NCI-H146 treated with DMSO at 0.1 percent for 48 hours (cell line): ENCODE measurements around the gene MACROD2.
"Not testable (repeated sequence)": the region's sequence is repeated elsewhere in the genome, so short reads cannot be mapped to it uniquely, and the experiment has no call there.

Experiments used
- DNase-seq: peaks from one replicate; lab custom pipeline; 2025; ENCODE audit not compliant: unreplicated experiment; lab: John Stamatoyannopoulos, UW

The MACROD2 gene

DNA sequence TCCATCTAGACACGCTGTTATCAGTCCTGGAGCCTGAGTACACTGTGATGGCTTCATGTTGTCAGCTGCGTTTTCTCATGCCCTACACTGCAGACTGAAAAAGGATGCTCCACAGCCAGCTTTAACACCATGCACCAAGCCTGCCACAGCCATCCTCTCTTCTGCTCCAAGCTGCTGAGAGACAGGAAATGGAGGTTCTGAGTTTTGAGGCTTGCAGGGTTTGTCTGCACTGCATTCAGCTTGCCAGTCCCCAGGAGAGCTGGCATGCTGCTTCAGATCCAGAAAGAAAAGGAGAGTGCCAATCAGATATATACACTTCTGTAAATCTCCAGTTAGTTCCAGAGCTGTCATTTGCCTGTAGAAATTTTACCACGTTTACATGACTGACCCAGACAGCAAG lies 892.8 kb downstream of the MACROD2 start:
- DNase-seq = no peak

DNA sequence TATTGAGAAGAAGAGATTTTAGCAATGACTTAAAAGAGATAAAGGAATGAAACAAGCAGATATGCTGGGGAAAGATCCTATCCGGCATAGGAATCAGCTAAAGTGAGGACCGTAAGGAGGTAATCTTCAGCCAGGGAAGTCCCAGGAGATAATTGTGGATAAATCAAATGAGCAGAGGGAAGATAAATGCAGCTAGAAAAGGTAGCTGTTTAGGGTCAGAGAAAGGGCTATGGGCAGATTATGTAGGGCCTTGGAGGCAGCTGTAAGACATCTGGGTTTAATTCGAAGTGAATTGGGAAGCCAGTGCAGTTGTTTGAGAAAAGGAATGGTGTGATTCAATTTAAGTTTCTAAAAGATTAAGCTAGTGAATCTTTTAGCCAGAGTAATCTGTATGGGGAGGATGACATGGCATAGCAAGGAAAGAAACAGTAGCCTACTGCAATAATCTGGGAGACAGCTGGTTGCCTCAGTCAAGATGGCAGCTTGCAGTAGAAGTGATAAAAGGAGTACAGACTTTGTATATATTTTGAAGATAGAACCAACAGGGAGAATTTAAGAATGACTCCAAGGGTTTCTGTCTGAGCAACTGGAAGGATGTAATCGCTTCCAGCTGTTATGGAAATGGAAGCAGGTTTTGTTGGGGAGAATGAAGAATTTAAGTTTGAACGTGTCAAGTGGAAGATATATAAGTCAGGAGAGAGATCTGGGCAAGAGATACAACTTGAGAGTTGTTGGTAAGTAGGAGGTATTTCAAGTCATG lies 894.4 kb downstream of the MACROD2 start:
- DNase-seq = no peak

DNA sequence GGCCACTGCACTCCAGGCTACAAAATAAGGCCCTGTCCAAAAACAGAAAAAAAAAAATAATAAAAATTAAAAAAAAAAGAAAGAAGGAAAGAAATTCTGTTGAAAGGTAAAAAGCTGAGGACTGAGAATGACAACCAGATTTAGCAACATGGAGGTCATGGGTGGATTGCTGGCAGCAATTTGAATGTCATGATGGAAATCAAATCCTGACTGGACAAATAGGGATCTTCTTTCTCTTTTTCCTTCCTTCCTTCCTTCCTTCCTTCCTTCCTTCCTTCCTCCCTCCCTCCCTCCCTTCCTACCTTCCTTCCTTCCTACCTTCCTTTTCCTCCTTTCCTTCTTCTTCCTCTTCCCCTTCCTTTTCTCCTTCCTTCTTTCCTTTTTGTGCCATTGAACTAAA lies 895.4 kb downstream of the MACROD2 start:
- no peak for DNase-seq

DNA sequence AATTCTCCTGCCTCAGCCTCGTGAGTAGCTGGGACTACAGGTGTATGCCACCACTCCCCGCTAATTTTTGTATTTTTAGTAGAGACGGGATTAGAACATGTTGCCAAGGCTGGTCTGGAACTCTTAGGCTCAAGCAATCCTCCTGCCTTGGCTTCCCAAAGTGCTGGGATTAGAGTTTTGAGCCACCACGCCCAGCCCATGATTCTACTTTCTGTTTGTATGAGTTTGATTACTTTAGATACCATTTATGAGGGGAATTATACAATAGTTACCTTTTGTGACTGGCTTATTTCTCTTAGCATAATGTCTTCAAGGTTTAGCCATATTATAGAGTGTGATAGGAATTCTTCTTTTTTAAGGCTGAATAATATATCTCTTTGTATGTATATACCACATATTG lies 897.5 kb downstream of the MACROD2 start:
- no peak for DNase-seq

DNA sequence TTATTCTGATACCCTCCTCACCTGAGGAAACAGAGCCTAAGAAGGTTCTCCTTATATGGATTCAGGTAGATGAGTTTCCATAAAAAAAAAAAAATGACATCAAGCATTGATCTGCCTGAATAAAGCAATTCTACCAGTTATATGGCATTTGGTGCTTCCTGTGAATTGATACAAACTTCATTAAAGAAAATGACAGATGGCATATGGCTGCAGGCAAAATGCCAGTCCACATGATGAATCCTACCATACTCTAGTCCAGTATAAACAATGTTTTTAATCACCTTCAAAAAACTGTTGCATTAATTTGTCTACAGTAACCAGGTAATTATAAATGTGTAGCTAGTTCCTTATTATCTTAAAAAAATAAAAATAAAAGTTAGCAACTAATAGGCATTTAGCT lies 901.3 kb downstream of the MACROD2 start:
- DNase-seq = no peak

DNA sequence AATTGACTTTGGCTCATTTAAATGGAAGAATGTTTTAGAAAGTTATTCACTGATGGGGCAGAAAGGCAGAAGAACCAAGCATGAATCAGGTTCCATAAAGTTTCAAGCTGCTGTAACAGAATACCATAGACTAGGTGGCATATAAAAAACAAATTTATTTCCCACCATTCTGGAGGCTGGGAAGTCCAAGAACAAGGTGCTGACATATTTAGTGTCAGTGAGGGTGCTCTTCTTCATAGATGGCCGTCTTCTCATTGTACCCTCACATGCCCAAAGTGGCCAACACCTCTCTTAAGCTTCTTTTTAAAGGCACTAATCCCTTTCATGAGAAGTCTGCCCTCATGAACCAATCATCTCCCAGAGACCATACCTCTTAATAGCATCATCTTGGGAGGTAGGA lies 902.3 kb downstream of the MACROD2 start:
- DNase-seq = no peak

DNA sequence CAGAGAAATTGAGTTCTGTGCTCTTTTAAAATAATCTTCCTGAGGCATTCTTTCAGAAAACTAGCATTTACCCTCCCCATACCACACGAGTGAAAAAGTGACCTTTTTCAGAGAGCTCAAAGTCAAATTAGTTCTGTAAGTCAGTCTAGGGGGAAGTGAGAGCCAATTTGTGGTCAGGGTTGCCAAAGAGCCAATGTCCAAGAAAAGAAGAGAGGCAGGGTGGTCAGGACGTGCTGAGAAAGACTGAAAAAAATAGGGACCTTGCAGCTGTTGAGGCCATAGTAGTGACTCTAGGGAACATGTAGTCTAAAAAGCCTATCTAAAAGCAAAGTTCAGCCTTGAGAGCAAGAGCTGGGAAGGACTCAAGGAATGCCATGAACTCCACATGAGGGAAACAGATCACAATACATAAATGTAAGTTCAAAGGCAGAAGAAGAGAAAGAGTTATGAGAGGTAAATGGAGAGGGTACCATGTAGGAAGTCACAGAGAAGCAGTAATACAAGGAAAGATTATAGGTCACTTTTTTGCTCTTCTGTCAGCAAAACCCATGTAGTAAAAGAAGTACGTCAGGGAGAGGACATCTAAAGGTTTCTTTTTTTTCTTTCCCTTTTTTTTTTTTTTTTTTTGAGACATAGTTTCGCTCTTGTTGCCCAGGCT lies 907.2 kb downstream of the MACROD2 start:
- no peak for DNase-seq

DNA sequence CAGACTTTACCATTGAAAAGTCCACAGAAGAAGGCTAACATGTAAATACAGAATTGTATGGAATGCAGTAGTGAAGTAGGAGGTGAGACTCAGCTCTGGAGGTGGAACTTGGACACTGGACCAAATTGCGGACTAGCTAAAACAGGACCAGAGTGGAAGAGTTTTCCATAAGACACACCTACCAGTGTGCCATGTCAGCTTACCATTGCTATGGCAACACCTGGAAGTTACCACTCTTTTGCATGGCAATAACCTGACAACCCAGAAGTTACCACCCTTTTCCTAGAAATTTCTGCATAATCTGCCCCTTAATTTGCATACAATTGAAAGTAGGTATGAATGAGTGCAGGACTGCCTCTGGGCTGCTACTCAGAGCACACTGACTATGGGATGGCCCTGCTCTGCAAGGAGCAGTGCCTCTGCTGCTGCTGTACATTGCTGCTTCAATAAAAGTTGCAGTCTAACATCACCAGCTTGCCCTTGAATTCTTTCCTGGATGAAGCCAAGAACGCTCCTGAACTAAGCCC lies 911.7 kb downstream of the MACROD2 start:
- no peak for DNase-seq

DNA sequence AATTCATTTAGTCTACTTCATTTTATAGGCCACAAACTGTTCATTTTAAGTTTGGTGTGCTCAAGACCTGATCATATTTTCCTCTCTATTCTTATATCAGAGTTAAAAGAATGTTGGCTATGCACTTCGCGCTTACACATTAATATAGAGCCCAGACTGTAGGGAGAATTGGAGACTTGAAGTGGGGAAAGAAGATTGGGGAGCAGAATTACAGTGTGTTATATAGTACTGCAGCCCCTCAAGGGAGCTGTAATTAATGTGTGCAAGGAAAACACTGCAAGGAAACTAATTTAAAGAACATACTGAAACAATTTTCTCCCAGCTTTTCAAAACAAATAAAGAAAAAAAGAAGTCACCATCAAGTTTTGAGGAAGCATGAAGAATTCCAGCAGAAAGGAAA lies 914.8 kb downstream of the MACROD2 start:
- DNase-seq = no peak

DNA sequence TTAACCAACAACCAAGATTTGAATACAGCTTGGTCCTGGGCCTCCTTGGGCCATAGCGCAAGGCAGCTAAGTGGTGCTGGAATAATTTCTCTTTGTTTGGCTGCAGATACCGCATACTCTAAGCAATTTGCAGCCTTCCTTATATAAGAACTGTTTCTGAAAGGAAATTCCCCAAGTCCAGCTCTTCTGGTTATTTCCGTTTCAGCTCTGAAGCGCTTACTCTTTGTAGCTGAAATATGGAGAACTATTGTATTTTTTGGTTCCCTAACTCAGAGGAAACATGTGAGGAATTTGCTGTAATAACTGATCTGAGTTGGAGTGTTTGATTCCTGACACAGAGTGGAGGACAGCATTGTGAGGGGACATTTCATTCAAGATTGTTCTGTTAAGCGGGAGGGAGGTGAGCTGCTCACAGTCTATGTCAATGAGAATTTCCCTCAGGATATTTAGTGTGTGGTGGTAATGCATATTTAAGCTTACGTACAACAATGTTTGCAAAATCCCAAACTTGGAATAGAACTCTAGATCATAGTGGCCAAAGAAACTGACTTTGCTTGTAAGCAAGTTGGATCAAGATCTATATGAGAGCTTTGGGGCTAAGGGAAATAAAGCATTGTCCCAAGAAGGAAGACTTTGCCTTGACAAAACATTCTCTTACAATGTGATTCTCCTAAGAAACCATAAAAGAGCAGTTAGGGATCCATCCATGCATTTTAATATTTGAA lies 918.7 kb downstream of the MACROD2 start:
- DNase-seq = no peak

DNA sequence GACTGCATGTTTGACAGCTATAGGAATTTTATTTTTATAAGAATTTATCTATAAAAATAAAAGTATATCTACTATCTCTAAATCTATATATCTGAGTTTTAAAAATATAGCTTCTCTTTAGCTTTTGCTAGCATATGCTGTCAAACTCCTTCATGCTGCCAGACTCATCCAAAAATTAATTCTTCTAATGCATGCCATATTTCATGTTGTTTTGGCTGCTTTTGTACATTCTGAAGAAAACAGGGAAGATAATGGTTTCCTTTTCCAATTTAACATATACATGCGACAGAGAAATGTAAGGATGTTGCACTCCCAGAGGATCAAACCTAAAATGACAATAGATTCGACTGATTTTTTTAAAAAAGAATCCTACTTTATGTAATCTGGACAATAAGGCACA lies 919.3 kb downstream of the MACROD2 start:
- DNase-seq = no peak

DNA sequence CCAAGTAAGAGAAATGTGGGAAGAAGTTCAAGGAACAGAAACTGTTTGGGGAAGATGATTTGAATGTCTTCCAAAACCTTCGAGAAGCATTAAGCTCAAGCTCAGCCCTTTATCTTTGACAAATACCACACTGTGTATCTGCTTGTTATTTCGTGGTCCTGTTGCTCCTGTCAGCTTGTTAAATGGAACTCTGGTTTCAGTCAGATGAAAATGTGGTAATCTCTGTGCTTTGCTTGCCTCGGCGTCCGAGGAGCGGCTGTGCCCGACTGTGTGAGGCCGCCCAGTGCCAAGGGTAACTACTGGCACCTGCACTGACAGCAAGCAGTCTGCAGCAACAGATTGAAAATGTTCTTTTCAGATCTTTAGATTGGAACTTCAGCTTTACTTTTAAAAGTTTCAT lies 920.0 kb downstream of the MACROD2 start:
- no peak for DNase-seq

DNA sequence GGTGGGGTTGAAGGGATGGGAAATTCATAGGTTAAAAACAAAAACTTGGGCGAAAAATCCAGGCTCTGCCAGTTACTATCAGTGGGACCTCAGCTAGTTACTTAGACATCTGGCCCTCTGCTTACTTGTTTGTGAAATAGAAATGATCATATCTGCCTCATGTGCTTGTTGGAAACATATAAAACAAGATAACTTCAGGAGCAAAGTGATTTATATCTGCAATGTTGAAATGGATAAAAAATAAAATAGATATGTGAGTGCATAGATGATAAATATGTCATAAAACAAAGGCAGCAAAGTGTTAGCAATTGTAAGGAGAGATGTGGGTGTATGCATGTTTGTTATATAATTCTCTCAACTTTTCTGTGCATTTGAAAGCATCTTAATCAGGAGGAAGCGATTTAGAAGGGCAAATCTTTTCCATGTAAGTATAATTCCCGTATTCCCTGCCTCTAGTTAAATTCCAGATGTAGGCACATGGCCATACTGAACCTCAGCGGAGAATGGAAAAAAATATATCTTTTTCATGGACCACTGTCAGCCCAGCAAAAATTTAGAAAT lies 921.1 kb downstream of the MACROD2 start:
- DNase-seq = no peak

DNA sequence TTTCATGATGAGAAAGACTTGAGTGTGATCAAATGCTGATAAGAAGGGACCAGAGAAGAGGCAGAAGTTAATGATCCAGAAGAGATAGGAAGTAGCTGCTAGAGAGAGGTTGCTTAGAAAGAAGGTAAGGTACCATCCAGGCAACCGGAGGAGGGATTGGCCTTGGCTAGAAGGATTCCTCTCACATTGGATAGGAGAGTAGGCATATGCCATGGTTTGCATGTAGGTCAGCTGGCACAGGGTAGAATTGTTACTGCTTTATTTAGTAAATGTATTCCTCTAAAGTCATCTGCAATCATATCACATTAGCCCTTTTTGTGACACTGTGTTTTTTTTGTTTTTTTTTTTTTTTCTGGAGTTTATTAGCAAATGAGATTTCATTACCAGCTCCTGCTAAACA lies 923.0 kb downstream of the MACROD2 start:
- DNase-seq = no peak

DNA sequence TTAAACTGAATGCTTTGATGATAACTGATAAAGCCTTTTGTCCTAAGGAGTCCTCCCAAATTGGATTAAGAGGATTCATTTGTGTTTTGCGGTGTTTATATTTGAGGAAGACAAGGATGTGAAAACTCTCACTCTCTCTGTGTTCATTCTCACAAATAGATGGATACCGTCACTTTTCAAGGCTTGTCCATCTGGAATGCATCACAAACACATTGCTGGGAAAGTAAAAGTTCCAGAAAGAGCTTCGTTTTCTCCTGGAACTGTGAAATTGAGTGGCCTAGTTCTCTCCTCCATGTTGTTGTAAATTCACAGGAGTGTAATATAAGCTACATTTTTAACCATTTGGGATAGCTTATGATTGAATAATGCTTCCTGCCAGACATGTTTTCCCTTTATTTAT lies 923.7 kb downstream of the MACROD2 start:
- DNase-seq = no peak

DNA sequence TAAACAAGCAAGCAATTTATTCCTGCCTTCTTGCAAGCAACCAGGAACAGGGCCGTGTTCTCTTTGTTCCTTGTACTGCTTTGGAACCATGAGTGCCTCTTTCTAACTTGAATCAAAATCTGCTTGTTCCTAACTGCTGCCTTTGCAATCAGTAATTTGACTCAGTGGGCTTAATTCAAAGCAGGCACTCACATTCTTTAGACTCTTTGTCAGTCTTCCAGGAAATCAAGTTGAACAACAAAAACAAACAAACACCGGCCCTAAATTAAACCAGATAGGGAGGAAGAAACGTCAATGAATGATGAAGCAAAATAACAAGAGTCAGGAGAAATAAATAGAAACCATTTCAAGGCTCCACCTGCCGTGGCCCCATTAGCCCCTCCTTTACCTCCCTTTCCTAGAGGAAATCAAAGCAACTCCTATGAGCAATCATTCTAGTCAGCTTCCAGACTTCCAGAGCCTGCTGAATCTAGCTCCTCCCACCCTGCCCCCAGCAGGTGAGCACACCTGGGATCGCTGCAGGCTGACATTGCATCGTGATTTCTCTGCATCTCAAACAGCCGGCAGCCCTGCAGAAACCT lies 924.3 kb downstream of the MACROD2 start:
- DNase-seq = peak; percentile 89

DNA sequence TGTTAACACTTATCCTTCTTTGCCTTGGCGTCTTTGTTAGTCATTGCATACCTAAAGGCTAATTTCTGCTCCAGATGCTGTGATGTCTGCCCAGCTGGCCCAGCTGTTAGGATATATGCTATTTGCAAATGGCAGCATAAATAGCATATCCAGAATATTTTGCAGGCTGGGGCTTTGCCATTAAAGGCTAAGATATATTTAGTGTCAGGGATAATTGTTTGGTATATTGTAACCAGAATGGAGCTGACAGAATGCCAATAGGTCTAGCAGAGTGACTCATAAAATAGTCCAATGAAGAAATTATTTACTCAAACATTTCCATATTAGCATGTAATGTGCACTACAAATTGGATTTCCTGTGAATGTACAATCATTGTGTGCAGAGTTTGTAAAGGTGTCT lies 926.2 kb downstream of the MACROD2 start:
- DNase-seq = no peak

DNA sequence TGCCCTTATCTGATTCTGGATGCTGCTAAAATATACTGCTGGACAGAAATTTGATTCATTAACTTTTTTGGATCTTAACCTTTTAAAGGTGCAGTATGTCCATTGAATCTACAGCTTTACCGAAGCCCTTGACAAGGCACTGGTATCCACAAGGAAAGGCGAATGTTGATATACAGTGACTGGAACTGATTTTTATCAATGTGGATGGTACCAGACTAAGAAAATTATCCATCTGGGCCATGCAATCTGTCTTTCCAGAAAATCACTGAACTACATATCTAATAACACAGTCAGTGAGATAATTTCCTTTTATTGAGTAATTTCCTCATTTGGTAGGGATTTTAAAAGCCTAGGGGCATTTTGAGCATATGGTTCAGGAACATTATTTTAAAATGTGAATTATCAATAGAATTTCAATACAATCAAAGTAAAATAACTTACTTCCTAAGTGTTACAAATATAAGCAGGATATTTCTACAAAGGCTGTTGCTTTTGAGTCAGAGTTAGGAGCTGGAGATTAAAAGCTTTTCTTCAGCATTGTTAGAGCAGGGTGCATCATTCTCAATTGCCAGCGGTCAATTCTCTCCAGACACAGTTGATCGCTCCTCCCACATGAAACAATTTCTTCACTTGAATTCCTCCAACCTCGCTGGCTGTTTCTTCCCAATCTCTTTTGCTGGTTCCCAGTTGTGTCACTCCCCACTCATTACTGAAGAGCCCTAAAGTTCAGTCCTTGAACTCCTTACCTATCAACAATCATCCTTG lies 927.4 kb downstream of the MACROD2 start:
- no peak for DNase-seq

DNA sequence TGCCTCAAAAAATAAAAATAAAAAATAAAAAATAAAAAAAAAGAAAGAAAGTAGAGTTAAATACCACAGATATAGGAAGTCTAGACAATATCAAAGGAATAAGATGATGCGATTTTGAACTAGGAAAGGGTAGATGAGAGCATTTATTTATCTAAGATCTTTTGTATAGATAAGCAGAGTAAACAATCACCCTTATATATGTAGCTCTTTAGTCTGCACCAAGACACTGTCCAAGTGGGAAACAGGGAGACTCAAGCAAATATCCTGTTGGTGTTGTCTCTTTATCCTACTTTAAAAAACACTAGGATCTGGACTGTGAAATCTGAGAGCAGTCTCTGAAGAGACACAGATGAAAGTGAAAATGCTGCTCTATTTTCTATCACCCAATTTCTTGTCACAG lies 929.1 kb downstream of the MACROD2 start:
- peak; percentile 24 for DNase-seq

DNA sequence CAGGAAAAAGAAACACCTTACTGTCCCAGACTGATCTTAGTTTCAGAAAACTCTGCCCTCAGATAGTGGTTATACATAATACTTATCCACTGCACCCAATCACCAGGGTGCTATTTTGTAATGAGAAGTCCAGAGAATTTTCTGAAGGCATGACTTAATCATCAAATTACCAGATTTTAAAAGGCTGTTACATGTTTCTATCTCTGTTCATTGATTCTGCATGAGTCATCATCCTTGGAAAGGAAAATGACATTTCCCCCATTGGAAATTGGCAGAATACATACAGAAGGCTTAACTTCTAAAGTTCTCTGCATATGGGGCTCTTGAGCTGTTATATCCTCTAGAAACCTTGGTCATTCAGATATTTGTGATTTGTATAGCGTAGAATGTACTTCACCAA lies 930.0 kb downstream of the MACROD2 start:
- DNase-seq = no peak

DNA sequence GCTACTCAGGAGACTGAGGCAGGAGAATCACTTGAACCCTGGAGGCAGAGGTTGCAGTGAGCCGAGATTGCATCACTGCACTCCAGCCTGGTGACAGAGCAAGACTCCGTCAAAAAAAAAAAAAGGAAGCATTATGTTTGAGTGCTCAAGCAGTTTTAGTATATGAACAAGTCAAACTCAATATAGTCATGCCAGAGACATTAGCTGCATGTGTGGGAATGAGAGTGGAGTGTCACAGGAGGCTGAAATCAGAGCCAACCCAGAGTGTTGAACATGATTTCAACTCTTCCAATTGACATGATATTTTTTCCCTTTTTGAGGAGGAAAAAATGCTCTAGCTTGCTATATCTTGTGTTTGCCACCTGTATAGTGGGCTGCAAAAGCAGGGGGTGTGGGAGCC lies 931.1 kb downstream of the MACROD2 start:
- DNase-seq = not testable (repeated sequence)
